Measurements from ENCODE around the gene FOXJ2. TPM values are rescaled to one million over a fixed set of nuclear protein-coding genes. Genes with fewer than 3 reads are reported as not detected.
A peak's percentile ranks its signal among the peaks of the same experiment; 100 is the strongest.
"Not testable (repeated sequence)": the region's sequence is repeated elsewhere in the genome, so short reads cannot be mapped to it uniquely, and the experiment has no call there.

FOXJ2 gene
- total RNA-seq, 1 experiment from 2014 or later = 13.8 TPM

GRCh38 chr12:8030189-8030588 lies 2.3 kb upstream of the FOXJ2 start:
- no peak for DNase-seq (ENCODE audit: low read depth)

GRCh38 chr12:8031017-8031416 lies 1.5 kb upstream of the FOXJ2 start:
- not testable (repeated sequence) for DNase-seq (ENCODE audit: low read depth)

GRCh38 chr12:8031872-8032241 lies 659 bp upstream of the FOXJ2 start:
- DNase-seq (ENCODE audit: low read depth) = no peak

- DNase-seq (ENCODE audit: low read depth) = peak; percentile 57
Measured at GRCh38 chr12:8033153-8034044, 883 bp downstream of the FOXJ2 start.

- DNase-seq (ENCODE audit: low read depth) = peak; percentile 24
Measured at GRCh38 chr12:8034802-8035201, 2.3 kb downstream of the FOXJ2 start.

- DNase-seq (ENCODE audit: low read depth) = no peak
Measured at GRCh38 chr12:8035440-8036010, 3.0 kb downstream of the FOXJ2 start.

- DNase-seq (ENCODE audit: low read depth) = no peak
Measured at GRCh38 chr12:8036346-8036745, 3.8 kb downstream of the FOXJ2 start.

GRCh38 chr12:8037046-8037663 lies 4.6 kb downstream of the FOXJ2 start:
- DNase-seq (ENCODE audit: low read depth) = no peak

- DNase-seq (ENCODE audit: low read depth) = no peak
Measured at GRCh38 chr12:8037947-8038346, 5.4 kb downstream of the FOXJ2 start.

GRCh38 chr12:8038659-8039114 lies 6.2 kb downstream of the FOXJ2 start:
- DNase-seq (ENCODE audit: low read depth) = peak; percentile 40

- DNase-seq (ENCODE audit: low read depth) = no peak
Measured at GRCh38 chr12:8040791-8041190, 8.3 kb downstream of the FOXJ2 start.

GRCh38 chr12:8045952-8046944 lies 13.7 kb downstream of the FOXJ2 start:
- peak; percentile 71 for DNase-seq (ENCODE audit: low read depth)

- DNase-seq (ENCODE audit: low read depth) = no peak
Measured at GRCh38 chr12:8047842-8048241, 15.3 kb downstream of the FOXJ2 start.

- no peak for DNase-seq (ENCODE audit: low read depth)
Measured at GRCh38 chr12:8048906-8049305, 16.4 kb downstream of the FOXJ2 start.

- no peak for DNase-seq (ENCODE audit: low read depth)
Measured at GRCh38 chr12:8050600-8051250, 18.2 kb downstream of the FOXJ2 start.

GRCh38 chr12:8052679-8053078 lies 20.2 kb downstream of the FOXJ2 start:
- no peak for DNase-seq (ENCODE audit: low read depth)

GRCh38 chr12:8054816-8055215 lies 22.3 kb downstream of the FOXJ2 start:
- no peak for DNase-seq (ENCODE audit: low read depth)

GRCh38 chr12:8057306-8057705 lies 24.8 kb downstream of the FOXJ2 start:
- DNase-seq (ENCODE audit: low read depth) = no peak

- DNase-seq (ENCODE audit: low read depth) = peak; percentile 43
Measured at GRCh38 chr12:8057839-8058238, 25.3 kb downstream of the FOXJ2 start.

GRCh38 chr12:8058506-8058905 lies 26.0 kb downstream of the FOXJ2 start:
- DNase-seq (ENCODE audit: low read depth) = no peak

GRCh38 chr12:8064131-8064530 lies 31.6 kb downstream of the FOXJ2 start:
- DNase-seq (ENCODE audit: low read depth) = no peak
